Neural progenitor cell (in vitro differentiated cells): ENCODE measurements around the gene LOXHD1. TPM values are rescaled to one million over a fixed set of nuclear protein-coding genes. Genes with fewer than 3 reads are reported as not detected.

Experiments used
- DNase-seq: peaks from one replicate; pipeline ENCODE4 v3.0.0-alpha.2; 2016; ENCODE audit warnings: low spot score
- H2AFZ ChIP-seq: fragments of 200-600 bp; sonication (generic); replicated peaks from 2 replicates; pipeline ENCODE4 v1.6.1; 2016; ENCODE audit warnings: antibody characterized with exemption
- H3F3A ChIP-seq: fragments of 200-600 bp; sonication (generic); 2 replicates; pipeline ENCODE4 v1.6.1; 2016; ENCODE audit warnings: antibody characterized with exemption, low read depth
- H3K27ac ChIP-seq: fragments of 200-600 bp; sonication (generic); 2 replicates; pipeline ENCODE4 v1.5.1; 2016; ENCODE audit warnings: mild to moderate bottlenecking
- H3K27me3 ChIP-seq: fragments of 200-600 bp; sonication (generic); 2 replicates; pipeline ENCODE4 v1.6.1; 2016; ENCODE audit warnings: mild to moderate bottlenecking, moderate library complexity
- H3K36me3 ChIP-seq: fragments of 200-600 bp; sonication (generic); 2 replicates; pipeline ENCODE4 v1.5.1; 2016
- H3K4me1 ChIP-seq: fragments of 200-600 bp; sonication (generic); 2 replicates; pipeline ENCODE4 v1.6.1; 2016; ENCODE audit warnings: mixed run types
- H3K4me2 ChIP-seq: fragments of 200-600 bp; sonication (generic); 2 replicates; pipeline ENCODE4 v1.6.1; 2016
- H3K4me3 ChIP-seq: fragments of 200-600 bp; sonication (generic); 2 replicates; pipeline ENCODE4 v1.5.1; 2016
- H3K79me2 ChIP-seq: fragments of 200-600 bp; sonication (generic); 2 replicates; pipeline ENCODE4 v1.6.1; 2016; ENCODE audit warnings: low read depth
- H3K9ac ChIP-seq: fragments of 200-600 bp; sonication (generic); 2 replicates; pipeline ENCODE4 v1.6.1; 2016
- H3K9me3 ChIP-seq: fragments of 200-600 bp; sonication (generic); 2 replicates; pipeline ENCODE4 v1.5.1; 2016; ENCODE audit warnings: low read depth
- H4K20me1 ChIP-seq: fragments of 200-600 bp; sonication (generic); 2 replicates; pipeline ENCODE4 v1.6.1; 2016; ENCODE audit warnings: low read depth
- H3K27ac Mint-ChIP-seq: 3 replicates; pipeline ENCODE4 v1.8.0; 2021; ENCODE audit warnings: mixed read lengths
- H3K27me3 Mint-ChIP-seq: 2 replicates; pipeline ENCODE4 v1.8.0; 2022; ENCODE audit warnings: low read depth, mild to moderate bottlenecking, inconsistent platforms, moderate library complexity, mixed read lengths; ENCODE audit not compliant: insufficient read depth
- H3K36me3 Mint-ChIP-seq: 3 replicates; pipeline ENCODE4 v1.8.0; 2021; ENCODE audit warnings: mixed read lengths
- H3K4me1 Mint-ChIP-seq: 3 replicates; pipeline ENCODE4 v1.8.0; 2021; ENCODE audit warnings: mixed read lengths
- H3K4me3 Mint-ChIP-seq: 3 replicates; pipeline ENCODE4 v1.8.0; 2021; ENCODE audit warnings: mild to moderate bottlenecking, moderate library complexity, mixed read lengths
- H3K9me3 Mint-ChIP-seq: 3 replicates; pipeline ENCODE4 v1.8.0; 2020; ENCODE audit warnings: mixed read lengths
- CTCF ChIP-seq: fragments of 200-600 bp; sonication (generic); IDR thresholded peaks from 2 replicates; pipeline ENCODE4 v1.5.1; 2017; ENCODE audit warnings: antibody characterized with exemption, mild to moderate bottlenecking
- EZH2 ChIP-seq: fragments of 200-600 bp; sonication (generic); IDR thresholded peaks from 2 replicates; pipeline ENCODE4 v1.6.1; 2017; ENCODE audit warnings: antibody characterized with exemption, mild to moderate bottlenecking, moderate library complexity
- EZH2phosphoT487 ChIP-seq: fragments of 200-600 bp; sonication (generic); IDR thresholded peaks from 2 replicates; pipeline ENCODE4 v1.6.1; 2017; ENCODE audit warnings: antibody characterized with exemption
- total RNA-seq: library from RNA; depleted of rRNA; stranded (reverse); fragments of >200 nt; gene quantifications from 2 replicates; pipeline ENCODE4 v1.2.3, GENCODE V29; 2015; ENCODE audit warnings: low replicate concordance

LOXHD1 gene
- total RNA-seq, 1 donor from 2014 or later, result not detected

GRCh38 chr18:46656326-46657114 lies 500 bp downstream of the LOXHD1 start:
- H4K20me1 ChIP-seq, result no peaks in the 10 kb centered on the region
- DNase-seq, result no peak
- H2AFZ ChIP-seq, result no peak overlapping the region
- no peak for TF ChIP-seq CTCF
- no peak for TF ChIP-seq EZH2phosphoT487
- TF ChIP-seq EZH2, result no peak
- no peaks in the 10 kb centered on the region for H3F3A ChIP-seq
- H3K9ac ChIP-seq, result no peak overlapping the region
- Mint-ChIP-seq H3K27ac (no peak overlapping the region), H3K9me3 (no peaks in the 10 kb centered on the region), H3K27me3 (no peaks in the 10 kb centered on the region), H3K4me3 (no peak overlapping the region), H3K36me3 (no peaks in the 10 kb centered on the region), H3K4me1 (no peaks in the 10 kb centered on the region)
- no peak overlapping the region for H3K27ac ChIP-seq
- no peaks in the 10 kb centered on the region for H3K27me3 ChIP-seq
- H3K36me3 ChIP-seq, result no peaks in the 10 kb centered on the region
- H3K79me2 ChIP-seq, result no peaks in the 10 kb centered on the region
- no peaks in the 10 kb centered on the region for H3K4me1 ChIP-seq
- H3K9me3 ChIP-seq, result no peaks in the 10 kb centered on the region
- no peak overlapping the region for H3K4me3 ChIP-seq
- no peak overlapping the region for H3K4me2 ChIP-seq

GRCh38 chr18:46652372-46652771 lies 4.6 kb downstream of the LOXHD1 start:
- H3K27me3 ChIP-seq, result no peaks in the 10 kb centered on the region
- H3K4me1 Mint-ChIP-seq, result no peaks in the 10 kb centered on the region
- H3K27me3 Mint-ChIP-seq, result no peaks in the 10 kb centered on the region
- H3K36me3 Mint-ChIP-seq, result no peaks in the 10 kb centered on the region
- H3K4me2 ChIP-seq, result no peak overlapping the region
- no peaks in the 10 kb centered on the region for H3K36me3 ChIP-seq
- no peak overlapping the region for H3K9ac ChIP-seq
- no peaks in the 10 kb centered on the region for H3K79me2 ChIP-seq
- H3K4me3 Mint-ChIP-seq, result no peak overlapping the region
- TF ChIP-seq EZH2phosphoT487, result no peak
- no peak for TF ChIP-seq EZH2
- TF ChIP-seq CTCF, result no peak
- no peaks in the 10 kb centered on the region for H3K9me3 Mint-ChIP-seq
- no peak overlapping the region for H2AFZ ChIP-seq
- H4K20me1 ChIP-seq, result no peaks in the 10 kb centered on the region
- no peaks in the 10 kb centered on the region for H3K4me1 ChIP-seq
- H3K4me3 ChIP-seq, result no peak overlapping the region
- H3K27ac ChIP-seq, result no peak overlapping the region
- H3F3A ChIP-seq, result no peaks in the 10 kb centered on the region
- no peak for DNase-seq
- H3K27ac Mint-ChIP-seq, result no peak overlapping the region
- H3K9me3 ChIP-seq, result no peaks in the 10 kb centered on the region

- no peak overlapping the region for H3K9ac ChIP-seq
- no peaks in the 10 kb centered on the region for H3K79me2 ChIP-seq
- Mint-ChIP-seq H3K4me1 (no peaks in the 10 kb centered on the region), H3K27ac (no peak overlapping the region), H3K36me3 (no peaks in the 10 kb centered on the region), H3K27me3 (no peaks in the 10 kb centered on the region), H3K9me3 (no peaks in the 10 kb centered on the region), H3K4me3 (no peak overlapping the region)
- H3K4me1 ChIP-seq, result no peaks in the 10 kb centered on the region
- no peak overlapping the region for H2AFZ ChIP-seq
- H3K4me3 ChIP-seq, result no peak overlapping the region
- no peak for TF ChIP-seq EZH2phosphoT487
- TF ChIP-seq EZH2, result no peak
- no peak for TF ChIP-seq CTCF
- H3F3A ChIP-seq, result no peaks in the 10 kb centered on the region
- no peaks in the 10 kb centered on the region for H3K9me3 ChIP-seq
- no peaks in the 10 kb centered on the region for H3K36me3 ChIP-seq
- DNase-seq, result no peak
- H3K4me2 ChIP-seq, result no peak overlapping the region
- H3K27ac ChIP-seq, result no peak overlapping the region
- no peaks in the 10 kb centered on the region for H3K27me3 ChIP-seq
- H4K20me1 ChIP-seq, result no peaks in the 10 kb centered on the region
Observed at GRCh38 chr18:46650681-46651080, 6.3 kb downstream of the LOXHD1 start.
